Common myeloid progenitor, CD34-positive (primary cell): Measurements from ENCODE around the gene FTCD.
"Not testable (repeated sequence)": the region's sequence is repeated elsewhere in the genome, so short reads cannot be mapped to it uniquely, and the experiment has no call there.

Source experiments
- CTCF ChIA-PET: fragments of 350-600 bp; sonication (Branson Sonifier 250); formaldehyde crosslinking; loops from one replicate; lab custom pipeline; 2021; ENCODE audit warnings: antibody characterized with exemption; lab: Charles Lee
- POLR2A ChIA-PET: fragments of 350-600 bp; sonication (Branson Sonifier 250); formaldehyde crosslinking; loops from one replicate; lab custom pipeline; 2021; ENCODE audit warnings: antibody characterized with exemption; lab: Charles Lee
- DNase-seq, 3 donors: peaks; one replicate each; pipeline versions ENCODE4 v3.0.0 to v3.0.0-alpha.2; 2013
- H3K27ac ChIP-seq, 2 experiments: 1 replicate in 1 of 2; 2 replicates in 1 of 2; pipeline ENCODE4 v1.7.0; 2013; ENCODE audit warnings: inconsistent platforms in 2 of 2, low read length in 2 of 2, mild to moderate bottlenecking in 2 of 2, low read depth in 1 of 2, moderate library complexity in 1 of 2; ENCODE audit not compliant: severe bottlenecking in 2 of 2, insufficient read depth in 1 of 2, poor library complexity in 1 of 2
- H3K27me3 ChIP-seq, 5 experiments: replicated peaks in 2 of 5; 1 replicate in 3 of 5; 2 replicates in 2 of 5; pipeline versions ENCODE4 v1.6.1 to v1.7.0; 2013; ENCODE audit warnings: low read length in 4 of 5, mild to moderate bottlenecking in 2 of 5, moderate library complexity in 2 of 5, inconsistent platforms in 1 of 5; ENCODE audit not compliant: insufficient read depth in 5 of 5, control insufficient read depth in 4 of 5
- H3K36me3 ChIP-seq, 4 experiments: 1 replicate in 2 of 4; 2 replicates in 2 of 4; pipeline versions ENCODE4 v1.6.1 to v1.7.0; 2013; ENCODE audit warnings: low read length in 3 of 4, control low read depth in 1 of 4, mild to moderate bottlenecking in 1 of 4; ENCODE audit not compliant: control insufficient read depth in 4 of 4, insufficient read depth in 4 of 4
- H3K4me1 ChIP-seq, 4 experiments: 1 replicate in 3 of 4; 2 replicates in 1 of 4; pipeline versions ENCODE4 v1.6.1 to v1.7.1; 2013; ENCODE audit warnings: low read length in 3 of 4, mild to moderate bottlenecking in 3 of 4, control low read depth in 1 of 4, inconsistent platforms in 1 of 4, moderate library complexity in 1 of 4; ENCODE audit not compliant: control insufficient read depth in 4 of 4, insufficient read depth in 4 of 4; ENCODE audit errors: control extremely low read depth in 1 of 4
- H3K4me3 ChIP-seq, 7 experiments: 1 replicate in 4 of 7; 2 replicates in 3 of 7; pipeline versions ENCODE4 v1.5.1 to v1.7.0; 2013; ENCODE audit warnings: mild to moderate bottlenecking in 7 of 7, low read length in 6 of 7, moderate library complexity in 6 of 7, inconsistent platforms in 2 of 7, low read depth in 2 of 7, control low read depth in 1 of 7; ENCODE audit not compliant: insufficient read depth in 4 of 7, control insufficient read depth in 1 of 7; ENCODE audit errors: extremely low read depth in 1 of 7
- H3K9me3 ChIP-seq, 5 experiments: 1 replicate in 4 of 5; 2 replicates in 1 of 5; pipeline versions ENCODE4 v1.6.1 to v1.7.1; 2013; ENCODE audit warnings: low read length in 4 of 5, mild to moderate bottlenecking in 2 of 5, inconsistent platforms in 1 of 5, low read depth in 1 of 5, moderate library complexity in 1 of 5; ENCODE audit not compliant: control insufficient read depth in 4 of 5, insufficient read depth in 2 of 5; ENCODE audit errors: control extremely low read depth in 1 of 5
- WGBS: methylation state at CpG from one replicate; pipeline ENCODE4 v1.1.5; 2013; ENCODE audit not compliant: insufficient coverage; 5-methylcytosine and 5-hydroxymethylcytosine counted together

The FTCD gene

GRCh38 chr21:46141767-46142581, 13.4 kb downstream of the FTCD start:
- peaks cover 0 to 5% (median 0%) of the 10 kb centered on the region in 5 experiments for H3K27me3 ChIP-seq
- no peak overlapping the region for H3K27ac ChIP-seq
- no peaks in the 10 kb centered on the region for H3K36me3 ChIP-seq
- H3K4me3 ChIP-seq, result no peak overlapping the region
- no peak for DNase-seq
- WGBS, result 94% methylated on average over 39 of the region's 45 CpGs
- ChIA-PET POLR2A (interaction anchor here (0.8 kb wide), 1 partner anchor 76 kb away, joined by 3 read pairs; no protein-coding TSS in a partner anchor), CTCF (interaction anchor here (0.6 to 4.7 kb wide), 5 partner anchors 11 to 171 kb away, joined by 3 to 38 read pairs (median 8); no protein-coding TSS in a partner anchor)
- H3K9me3 ChIP-seq, result peaks cover 0 to 2% (median 0%) of the 10 kb centered on the region in 5 experiments
- peaks cover 0 to 7% (median 2%) of the 10 kb centered on the region in 4 experiments for H3K4me1 ChIP-seq

GRCh38 chr21:46140352-46141003, 14.9 kb downstream of the FTCD start:
- POLR2A ChIA-PET, H3K27ac ChIP-seq, H3K36me3 ChIP-seq, H3K27me3 ChIP-seq, H3K9me3 ChIP-seq, H3K4me3 ChIP-seq, H3K4me1 ChIP-seq, CTCF ChIA-PET: not testable (repeated sequence)
- DNase-seq, result peak in 1 of 3 donors; percentile 20
- 95% methylated on average over 28 of the region's 29 CpGs for WGBS

- H3K27me3 ChIP-seq, result peaks cover 0 to 8% (median 0%) of the 10 kb centered on the region in 5 experiments
- ChIA-PET CTCF (no interaction called here), POLR2A (interaction anchor here (0.6 kb wide), 1 partner anchor 21 kb away, joined by 3 read pairs; no protein-coding TSS in a partner anchor)
- 83% methylated on average over 14 of the region's 15 CpGs for WGBS
- peaks cover 0 to 2% (median 0%) of the 10 kb centered on the region in 5 experiments for H3K9me3 ChIP-seq
- no peaks in the 10 kb centered on the region for H3K36me3 ChIP-seq
- H3K27ac ChIP-seq, result no peak overlapping the region
- peaks cover 0 to 7% (median 2%) of the 10 kb centered on the region in 4 experiments for H3K4me1 ChIP-seq
- DNase-seq, result no peak
- H3K4me3 ChIP-seq, result no peak overlapping the region
Observed at GRCh38 chr21:46139686-46140085, 15.7 kb downstream of the FTCD start.

- ChIA-PET POLR2A (no interaction called here), CTCF (no interaction called here)
- DNase-seq, result no peak
- H3K9me3 ChIP-seq, result peaks cover 0 to 2% (median 0%) of the 10 kb centered on the region in 5 experiments
- no peak overlapping the region for H3K4me3 ChIP-seq
- no peaks in the 10 kb centered on the region for H3K4me1 ChIP-seq
- no peaks in the 10 kb centered on the region for H3K36me3 ChIP-seq
- 88% methylated on average over 24 of the region's 28 CpGs for WGBS
- peaks cover 0 to 8% (median 0%) of the 10 kb centered on the region in 5 experiments for H3K27me3 ChIP-seq
- no peak overlapping the region for H3K27ac ChIP-seq
Observed at GRCh38 chr21:46138383-46138970, 16.9 kb downstream of the FTCD start.

GRCh38 chr21:46137908-46138307, 17.5 kb downstream of the FTCD start:
- 96% methylated on average over 4 of the region's 7 CpGs for WGBS
- Histone ChIP-seq H3K4me1 (no peaks in the 10 kb centered on the region), H3K4me3 (no peak overlapping the region), H3K9me3 (peaks cover 0 to 2% (median 0%) of the 10 kb centered on the region in 5 experiments), H3K27me3 (peaks cover 0 to 8% (median 0%) of the 10 kb centered on the region in 5 experiments), H3K27ac (no peak overlapping the region), H3K36me3 (no peaks in the 10 kb centered on the region)
- DNase-seq, result no peak
- ChIA-PET CTCF (no interaction called here), POLR2A (no interaction called here)

GRCh38 chr21:46136739-46137349, 18.5 kb downstream of the FTCD start:
- Histone ChIP-seq H3K27me3 (peaks cover 0 to 8% (median 0%) of the 10 kb centered on the region in 5 experiments), H3K36me3 (no peaks in the 10 kb centered on the region), H3K4me1 (no peaks in the 10 kb centered on the region), H3K27ac (no peak overlapping the region), H3K9me3 (no peaks in the 10 kb centered on the region), H3K4me3 (no peak overlapping the region)
- CTCF ChIA-PET, result no interaction called here
- 94% methylated on average over 21 of the region's 22 CpGs for WGBS
- DNase-seq, result no peak
- POLR2A ChIA-PET, result no interaction called here
